Hepatocyte (in vitro differentiated cells): ENCODE results near the gene ANAPC1.
"Not testable (repeated sequence)": the region's sequence is repeated elsewhere in the genome, so short reads cannot be mapped to it uniquely, and the experiment has no call there.

Experiments used
- CTCF ChIP-seq: fragments of 200-600 bp; sonication (generic); IDR thresholded peaks from 2 replicates; pipeline ENCODE4 v1.5.1; 2016; ENCODE audit warnings: antibody characterized with exemption, mild to moderate bottlenecking; ENCODE audit not compliant: poor library complexity
- EZH2 ChIP-seq: fragments of 200-600 bp; sonication (generic); IDR thresholded peaks from 2 replicates; pipeline ENCODE4 v1.6.1; 2016; ENCODE audit warnings: antibody characterized with exemption, mild to moderate bottlenecking, borderline replicate concordance

- TF ChIP-seq CTCF, EZH2: not testable (repeated sequence)
These were observed 106.8 kb downstream of the ANAPC1 start for GRCh38 chr2:111777155-111777554.
